ENCODE measurements around the gene APBB2. TPM values are rescaled to one million over a fixed set of nuclear protein-coding genes. Genes with fewer than 3 reads are reported as not detected.

Gene APBB2
- total RNA-seq (2022; extraction: Qiagen RNA extraction): 7.3 to 12.1 TPM (median 9.8 TPM) in 5 replicates

DNA sequence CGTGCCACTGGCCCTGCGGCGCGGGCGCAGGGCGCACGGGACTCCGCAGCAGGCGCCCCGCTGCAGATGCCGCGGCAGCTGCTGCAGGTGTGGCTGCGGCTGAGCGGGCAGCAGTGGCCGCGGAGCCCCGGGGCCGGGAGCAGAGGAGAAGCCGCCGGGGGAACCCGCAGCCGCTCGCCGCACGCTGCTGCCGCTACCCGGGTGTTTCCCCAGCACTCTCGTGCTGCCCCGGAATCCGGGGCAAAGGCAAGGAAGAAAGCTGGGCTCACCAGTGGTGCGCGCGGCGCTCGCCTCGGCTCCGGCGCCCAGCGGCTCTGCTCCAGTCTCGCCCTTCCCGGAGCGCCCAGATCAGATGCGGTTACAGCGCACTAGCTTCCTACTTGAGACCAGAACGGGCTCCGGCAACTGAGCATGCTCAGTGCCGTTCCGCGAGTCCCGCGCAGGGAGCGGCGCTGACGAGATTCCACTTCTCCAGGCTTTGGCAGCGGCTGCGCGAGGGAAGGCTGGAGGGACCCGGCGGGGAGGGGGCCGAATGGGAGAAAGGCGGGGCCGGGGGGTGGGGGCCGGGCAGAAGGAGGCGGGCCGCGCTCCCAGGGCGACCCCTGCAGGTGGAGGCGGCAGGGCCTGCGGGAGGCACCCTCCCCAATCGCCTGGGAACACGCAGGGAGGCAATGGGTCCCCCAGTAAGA, at the start of gene APBB2:
Gene APBB2 (minus strand): TSS at position 407 of the 689 bp plus-strand sequence. CDS start 181,288 bp downstream, outside the sequence.

GRCh38 chr4:41256740-41257256, 42.5 kb upstream of the APBB2 start, which contains the start of gene UCHL1:
Gene UCHL1, plus strand, starts transcription at chr4:41256928. Its CDS starts 49 bp downstream, at chr4:41256977.

Other genes with a start within 250 kb of the APBB2 start
- gene UCHL1, start 42.4 kb upstream of the APBB2 start, total RNA-seq (2022; extraction: Qiagen RNA extraction): 904 to 991 TPM (median 938 TPM) in 5 replicates